ENCODE measurements around the gene TRIM36. TPM values are rescaled to one million over a fixed set of nuclear protein-coding genes. Genes with fewer than 3 reads are reported as not detected.

TRIM36 gene, protein sequence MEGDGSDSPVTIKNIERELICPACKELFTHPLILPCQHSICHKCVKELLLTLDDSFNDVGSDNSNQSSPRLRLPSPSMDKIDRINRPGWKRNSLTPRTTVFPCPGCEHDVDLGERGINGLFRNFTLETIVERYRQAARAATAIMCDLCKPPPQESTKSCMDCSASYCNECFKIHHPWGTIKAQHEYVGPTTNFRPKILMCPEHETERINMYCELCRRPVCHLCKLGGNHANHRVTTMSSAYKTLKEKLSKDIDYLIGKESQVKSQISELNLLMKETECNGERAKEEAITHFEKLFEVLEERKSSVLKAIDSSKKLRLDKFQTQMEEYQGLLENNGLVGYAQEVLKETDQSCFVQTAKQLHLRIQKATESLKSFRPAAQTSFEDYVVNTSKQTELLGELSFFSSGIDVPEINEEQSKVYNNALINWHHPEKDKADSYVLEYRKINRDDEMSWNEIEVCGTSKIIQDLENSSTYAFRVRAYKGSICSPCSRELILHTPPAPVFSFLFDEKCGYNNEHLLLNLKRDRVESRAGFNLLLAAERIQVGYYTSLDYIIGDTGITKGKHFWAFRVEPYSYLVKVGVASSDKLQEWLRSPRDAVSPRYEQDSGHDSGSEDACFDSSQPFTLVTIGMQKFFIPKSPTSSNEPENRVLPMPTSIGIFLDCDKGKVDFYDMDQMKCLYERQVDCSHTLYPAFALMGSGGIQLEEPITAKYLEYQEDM
- total RNA-seq (2022; extraction: Qiagen RNA extraction), result 2.0 to 2.5 TPM (median 2.1 TPM) in 5 replicates

DNA sequence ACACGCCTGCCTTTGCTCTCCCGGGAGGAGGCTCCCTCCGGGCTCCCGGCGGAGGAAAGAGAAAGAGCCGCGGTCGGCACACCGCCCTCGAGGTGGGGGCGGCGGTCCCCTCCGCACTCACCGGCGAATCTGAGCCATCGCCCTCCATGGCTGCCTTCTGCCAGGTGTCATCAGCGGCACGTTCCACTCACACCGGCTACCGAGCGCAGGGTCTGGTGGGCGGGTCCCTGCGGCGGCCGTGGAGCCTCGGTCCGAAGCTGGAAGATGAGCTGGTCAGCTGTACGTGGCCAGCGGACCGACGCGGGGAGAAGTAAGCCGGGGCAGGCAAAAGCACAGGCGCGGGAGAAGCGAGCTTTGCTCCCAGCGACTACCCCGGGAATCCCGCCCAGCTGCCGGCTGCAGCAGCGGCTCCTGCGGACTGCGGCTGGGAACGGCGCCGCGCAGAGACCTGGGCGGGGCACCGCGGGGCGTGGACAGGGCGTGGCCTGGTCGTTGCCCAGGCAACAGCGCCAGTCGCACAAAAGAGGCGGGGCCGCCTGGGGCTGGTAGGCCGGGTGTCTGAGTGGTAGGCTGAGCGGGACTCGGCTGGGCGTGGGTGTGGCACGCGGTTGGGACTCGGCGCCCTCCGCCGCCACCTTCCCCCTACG lies at the start of gene TRIM36:
TRIM36 (minus strand) TSS at position 422 of the 647 bp plus-strand sequence; CDS start at position 148, 274 bp downstream.

Other genes starting within 250 kb of the TRIM36 start
- gene PGGT1B, start 93.0 kb upstream of the TRIM36 start, total RNA-seq (2022; extraction: Qiagen RNA extraction), result 19.6 to 28.7 TPM (median 24.1 TPM) in 5 replicates
- gene CCDC112, start 126.7 kb upstream of the TRIM36 start, total RNA-seq (2022; extraction: Qiagen RNA extraction), result 7.9 to 9.7 TPM (median 9.3 TPM) in 5 replicates